HepG2 (cell line): ENCODE results near the gene DNAJC24. TPM values are rescaled to one million over a fixed set of nuclear protein-coding genes. Genes with fewer than 3 reads are reported as not detected.

Source experiments
- ATAC-seq: fragments of 200-7000 bp; cut with Tn5 transposase; 3 replicates; pipeline ENCODE4 v1.9.1; 2020; ENCODE audit warnings: mild to moderate bottlenecking, moderate library complexity
- BruUV-seq: library from RNA; stranded (reverse); fragments of 400-500 nt; replicated peaks from 2 replicates; lab custom pipeline; 2021; lab: Mats Ljungman, UMichigan
- CTCF ChIA-PET: fragments of 300-600 bp; formaldehyde crosslinking; extraction: SDS; loops from one replicate; lab custom pipeline; 2021; ENCODE audit warnings: low total read pairs, inconsistent platforms, low intra/inter-chr PET ratio; lab: Yijun Ruan, JAX
- POLR2A ChIA-PET: fragments of 350-600 bp; sonication (Branson Sonifier 250); formaldehyde crosslinking; loops from one replicate; lab custom pipeline; 2020; ENCODE audit warnings: antibody characterized with exemption, inconsistent platforms; lab: Yijun Ruan, JAX
- DNase-seq: peaks from one replicate; pipeline ENCODE4 v3.0.0-alpha.2; 2015; ENCODE audit warnings: low spot score
- FAIRE-seq: peaks from 3 replicates; lab custom pipeline; 2011; peaks lifted over from hg19 to GRCh38; lab: Jason Lieb, UNC
- H2AFZ ChIP-seq: one replicate; pipeline ENCODE4 v1.6.1; 2011; ENCODE audit warnings: low read length, inconsistent platforms
- H3K27ac ChIP-seq: fragments of 300-600 bp; 3 replicates; pipeline ENCODE4 v1.8.0; 2011; ENCODE audit warnings: mixed run types, mild to moderate bottlenecking, mixed read lengths, low read length, inconsistent platforms; ENCODE audit not compliant: insufficient read depth; ENCODE audit errors: extremely low read length
- H3K27me3 ChIP-seq, 2 experiments: fragments of 200-600 bp in 1 of 2; 2 replicates in 1 of 2; 3 replicates in 1 of 2; pipeline versions ENCODE4 v1.6.0 to v1.8.0; 2011; ENCODE audit warnings: low read length in 2 of 2, mild to moderate bottlenecking in 2 of 2, moderate library complexity in 2 of 2, inconsistent platforms in 1 of 2; ENCODE audit not compliant: insufficient read depth in 2 of 2, control insufficient read depth in 1 of 2
- H3K36me3 ChIP-seq, 2 experiments: fragments of 200-600 bp in 1 of 2; replicated peaks in 1 of 2; 2 replicates in 1 of 2; 3 replicates in 1 of 2; pipeline versions ENCODE4 v1.5.1 to v1.8.0; 2011; ENCODE audit warnings: low read length in 2 of 2, inconsistent platforms in 1 of 2; ENCODE audit not compliant: insufficient read depth in 2 of 2, control insufficient read depth in 1 of 2
- H3K4me1 ChIP-seq: 2 replicates; pipeline ENCODE4 v1.5.1; 2012; ENCODE audit warnings: low read length, inconsistent platforms; ENCODE audit not compliant: insufficient read depth
- H3K4me2 ChIP-seq: 2 replicates; pipeline ENCODE4 v1.6.0; 2011; ENCODE audit warnings: low read depth, low read length, inconsistent platforms
- H3K4me3 ChIP-seq, 3 experiments: fragments of 200-600 bp in 1 of 3; sonication (generic), shearing (Covaris generic) in 1 of 3; replicated peaks in 1 of 3; 2 replicates each; pipeline ENCODE4 v1.5.1; 2011 to 2016; ENCODE audit warnings: low read length in 3 of 3, inconsistent platforms in 2 of 3, low read depth in 2 of 3, mild to moderate bottlenecking in 2 of 3, control low read depth in 1 of 3, mixed read lengths in 1 of 3; ENCODE audit not compliant: insufficient read depth in 1 of 3
- H3K79me2 ChIP-seq: one replicate; pipeline ENCODE4 v1.6.1; 2011; ENCODE audit warnings: low read length, inconsistent platforms; ENCODE audit not compliant: insufficient read depth
- H3K9ac ChIP-seq: 2 replicates; pipeline ENCODE4 v1.6.0; 2011; ENCODE audit warnings: mild to moderate bottlenecking, low read depth, low read length, inconsistent platforms; ENCODE audit not compliant: insufficient read depth
- H3K9me3 ChIP-seq: 2 replicates; pipeline ENCODE4 v1.5.1; 2012; ENCODE audit warnings: mild to moderate bottlenecking, low read length
- H4K20me1 ChIP-seq: 2 replicates; pipeline ENCODE4 v1.6.0; 2011; ENCODE audit warnings: inconsistent platforms, mild to moderate bottlenecking, low read length, moderate library complexity; ENCODE audit not compliant: insufficient read depth
- CCDC6 ChIP-seq: sonication (generic); formaldehyde crosslinking; IDR thresholded peaks from 2 replicates; pipeline ENCODE4 v1.8.1; 2022; ENCODE audit warnings: mild to moderate bottlenecking, missing genetic modification reagents, moderate library complexity
- DMAP1 ChIP-seq: IDR thresholded peaks from 2 replicates; pipeline ENCODE4 v1.6.1; 2016
- KLF13 ChIP-seq: sonication (generic); formaldehyde crosslinking; IDR thresholded peaks from 2 replicates; pipeline ENCODE4 v1.4.0; 2020; ENCODE audit warnings: mild to moderate bottlenecking, missing genetic modification reagents
- NFYC ChIP-seq: IDR thresholded peaks from 2 replicates; pipeline ENCODE4 v1.6.1; 2016; ENCODE audit warnings: missing genetic modification reagents, missing compliant biosample characterization
- PREB ChIP-seq: sonication (generic); formaldehyde crosslinking; IDR thresholded peaks from 2 replicates; pipeline ENCODE4 v1.4.0; 2020; ENCODE audit warnings: missing genetic modification reagents
- RBM39 ChIP-seq: fragments of 200-400 bp; formaldehyde crosslinking; IDR thresholded peaks from one replicate; pipeline ENCODE4 v1.6.1; 2018; ENCODE audit warnings: antibody characterized with exemption, mild to moderate bottlenecking, low read depth, low read length; ENCODE audit not compliant: poor library complexity, severe bottlenecking
- RFXAP ChIP-seq: sonication (generic); formaldehyde crosslinking; IDR thresholded peaks from 2 replicates; pipeline ENCODE4 v1.4.0; 2020; ENCODE audit warnings: missing genetic modification reagents, borderline replicate concordance
- SMC3 ChIP-seq: IDR thresholded peaks from 2 replicates; pipeline ENCODE4 v1.6.1; 2011; ENCODE audit warnings: low read length, improper control_type of control experiment
- SNAPC5 ChIP-seq: sonication (generic); formaldehyde crosslinking; IDR thresholded peaks from 2 replicates; pipeline ENCODE4 v1.8.1; 2023; ENCODE audit warnings: mild to moderate bottlenecking, missing genetic modification reagents, borderline replicate concordance
- TFDP1 ChIP-seq: IDR thresholded peaks from 2 replicates; pipeline ENCODE4 v1.6.1; 2016; ENCODE audit warnings: missing compliant biosample characterization, missing genetic modification reagents, borderline replicate concordance
- ZBTB33 ChIP-seq: sonication (generic); formaldehyde crosslinking; IDR thresholded peaks from 2 replicates; pipeline ENCODE4 v1.4.0; 2020; ENCODE audit warnings: missing genetic modification reagents
- ZNF747 ChIP-seq: sonication (generic); formaldehyde crosslinking; IDR thresholded peaks from 2 replicates; pipeline ENCODE4 v1.8.1; 2023; ENCODE audit warnings: missing genetic modification reagents, mild to moderate bottlenecking, borderline replicate concordance
- WGBS: methylation state at CpG from one replicate; pipeline ENCODE4 v1.1.6; 2017; ENCODE audit warnings: low lambda C conversion rate; 5-methylcytosine and 5-hydroxymethylcytosine counted together
- in situ Hi-C: cut with HindIII; loops from 2 replicates; pipeline ENCODE4 v1.10.0; 2017; ENCODE audit warnings: low pct_unique_long_range_greater_than_20kb; ENCODE audit not compliant: extremely low pct_ligation_motif_present
- intact Hi-C: fragments of 100-400 bp; cut with micrococcal nuclease; formaldehyde crosslinking; loops from one replicate; pipeline ENCODE4 v1.10.0; 2022; ENCODE audit not compliant: unreplicated experiment
- polyA plus RNA-seq, 8 experiments: library from polyadenylated mRNA; depleted of rRNA in 3 of 8; stranded (reverse) in 7 of 8; unstranded in 1 of 8; fragments of >200 nt; fragmentation: Illumina TruSeq in 4 of 8; extraction: Trizol in 4 of 8; gene quantifications; 2 replicates each; pipeline versions ENCODE4 v1.2.1 to v1.2.3, GENCODE V29; 2011 to 2016; ENCODE audit warnings: low read depth in 4 of 8, missing spikeins in 1 of 8, mixed read lengths in 1 of 8; ENCODE audit not compliant: insufficient read depth in 1 of 8
- total RNA-seq, 5 experiments: library from RNA; depleted of rRNA; stranded (reverse); fragments of >200 nt; fragmentation: Illumina TruSeq; extraction: Trizol; gene quantifications; 2 replicates each; pipeline ENCODE4 v1.2.3, GENCODE V29; 2016; ENCODE audit warnings: low read depth in 1 of 5

Gene DNAJC24
- total and polyA plus RNA-seq, 2 of the 13 experiments (the other 11 are each of a cell fraction or from before 2014, with no cell fraction given) = 10.5 to 13.7 TPM

GRCh38 chr11:31422703-31423102 lies 53.0 kb downstream of the DNAJC24 start:
- WGBS = 96% methylated on average over 1 of the region's 1 CpG
- TF ChIP-seq RBM39 = no peak
- no peak for TF ChIP-seq RFXAP (CRISPR knock-in tag)
- TF ChIP-seq ZBTB33 (CRISPR knock-in tag) = no peak
- no peak for TF ChIP-seq SNAPC5 (CRISPR knock-in tag)
- TF ChIP-seq SMC3 = no peak
- TF ChIP-seq DMAP1 (CRISPR knock-in tag) = no peak
- TF ChIP-seq ZNF747 = no peak
- no peak for TF ChIP-seq TFDP1 (CRISPR knock-in tag)
- no peak for TF ChIP-seq CCDC6 (CRISPR knock-in tag)
- TF ChIP-seq KLF13 (CRISPR knock-in tag) = no peak
- no peak for TF ChIP-seq NFYC (CRISPR knock-in tag)
- no peak for TF ChIP-seq PREB
- Histone ChIP-seq H2AFZ (no peak overlapping the region), H3K27me3 (no peaks in the 10 kb centered on the region), H4K20me1 (no peaks in the 10 kb centered on the region), H3K79me2 (no peaks in the 10 kb centered on the region), H3K4me1 (no peaks in the 10 kb centered on the region), H3K36me3 (no peaks in the 10 kb centered on the region), H3K9me3 (no peaks in the 10 kb centered on the region), H3K9ac (no peak overlapping the region), H3K27ac (no peak overlapping the region), H3K4me2 (no peak overlapping the region), H3K4me3 (no peak overlapping the region)
- POLR2A ChIA-PET = no interaction called here
- no TSS peak for BruUV-seq
- ATAC-seq = no peak
- no peak for FAIRE-seq
- CTCF ChIA-PET = no interaction called here
- no peak for DNase-seq
- in situ Hi-C loops (no loop called here), intact Hi-C loops (loop anchor here (2.0 kb wide), 1 partner anchor 54 kb away; the partner anchor contains the start of genes DCDC1 and DNAJC24)
